Mammary epithelial cell (primary cell): ENCODE results near the gene KRT85.

Experiments used
- EZH2 ChIP-seq: IDR thresholded peaks from 2 replicates; pipeline ENCODE4 v1.6.1; 2012; ENCODE audit warnings: low read length, inconsistent platforms, borderline replicate concordance
- TF ChIP-seq, protein P1 (sequence below), 2 donors: IDR thresholded peaks in 1 of 2; conservative IDR thresholded peaks in 1 of 2; 2 replicates each; pipeline ENCODE4 v1.5.1; 2011 to 2012; ENCODE audit warnings: inconsistent platforms in 2 of 2, low read length in 2 of 2, mild to moderate bottlenecking in 2 of 2, control low read depth in 1 of 2, low read depth in 1 of 2; ENCODE audit not compliant: insufficient read depth in 1 of 2; ENCODE audit errors: extremely low read depth in 1 of 2

DNA sequence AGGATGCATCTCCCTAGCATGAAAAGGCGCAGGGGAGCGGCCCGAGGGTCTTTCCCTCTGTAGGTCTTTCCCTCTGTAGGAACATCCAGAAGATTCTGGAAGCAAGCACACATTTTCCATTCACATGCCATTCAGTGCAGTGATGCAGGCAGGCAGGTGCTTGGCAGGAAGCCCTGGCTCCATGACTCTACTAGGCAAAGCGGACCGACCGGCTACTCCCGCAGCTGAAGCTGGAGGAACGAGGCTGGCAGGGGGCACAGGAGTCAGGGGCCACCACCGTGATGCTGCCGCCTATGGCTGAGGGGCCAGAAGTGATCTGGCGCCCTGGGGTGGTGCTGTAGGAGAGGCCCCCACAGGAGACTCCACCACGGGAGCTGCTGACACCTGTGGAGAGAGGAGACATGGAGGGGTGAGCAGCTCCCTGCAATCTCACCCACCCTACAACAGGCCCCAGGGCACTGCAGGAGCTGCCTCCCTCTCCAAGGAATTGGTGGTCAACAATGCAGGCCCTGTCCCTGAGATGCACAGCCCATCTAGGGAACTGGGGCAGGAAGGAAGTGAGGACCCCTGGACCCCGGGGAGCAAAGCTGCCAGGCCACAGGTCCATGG, 6.5 kb downstream of the KRT85 start:
- TF ChIP-seq, protein P1, sequence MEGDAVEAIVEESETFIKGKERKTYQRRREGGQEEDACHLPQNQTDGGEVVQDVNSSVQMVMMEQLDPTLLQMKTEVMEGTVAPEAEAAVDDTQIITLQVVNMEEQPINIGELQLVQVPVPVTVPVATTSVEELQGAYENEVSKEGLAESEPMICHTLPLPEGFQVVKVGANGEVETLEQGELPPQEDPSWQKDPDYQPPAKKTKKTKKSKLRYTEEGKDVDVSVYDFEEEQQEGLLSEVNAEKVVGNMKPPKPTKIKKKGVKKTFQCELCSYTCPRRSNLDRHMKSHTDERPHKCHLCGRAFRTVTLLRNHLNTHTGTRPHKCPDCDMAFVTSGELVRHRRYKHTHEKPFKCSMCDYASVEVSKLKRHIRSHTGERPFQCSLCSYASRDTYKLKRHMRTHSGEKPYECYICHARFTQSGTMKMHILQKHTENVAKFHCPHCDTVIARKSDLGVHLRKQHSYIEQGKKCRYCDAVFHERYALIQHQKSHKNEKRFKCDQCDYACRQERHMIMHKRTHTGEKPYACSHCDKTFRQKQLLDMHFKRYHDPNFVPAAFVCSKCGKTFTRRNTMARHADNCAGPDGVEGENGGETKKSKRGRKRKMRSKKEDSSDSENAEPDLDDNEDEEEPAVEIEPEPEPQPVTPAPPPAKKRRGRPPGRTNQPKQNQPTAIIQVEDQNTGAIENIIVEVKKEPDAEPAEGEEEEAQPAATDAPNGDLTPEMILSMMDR (conservative IDR thresholded peaks at IDR 0.05 in 1 of 2, IDR thresholded peaks at IDR 0.05 in 1 of 2; ENCODE audit: extremely low read depth in 1 of 2, insufficient read depth in 1 of 2, low read depth in 1 of 2, low read length in 2 of 2): no peak
- TF ChIP-seq EZH2: no peak
